ENCODE results near the gene PCNX2. TPM values are rescaled to one million over a fixed set of nuclear protein-coding genes. Genes with fewer than 3 reads are reported as not detected.

The PCNX2 gene
- total and polyA plus RNA-seq, 10 of the 15 experiments (the other 5 are each of a cell fraction or from before 2014, with no cell fraction given): 2.1 to 16.4 (median 8.1) TPM

DNA sequence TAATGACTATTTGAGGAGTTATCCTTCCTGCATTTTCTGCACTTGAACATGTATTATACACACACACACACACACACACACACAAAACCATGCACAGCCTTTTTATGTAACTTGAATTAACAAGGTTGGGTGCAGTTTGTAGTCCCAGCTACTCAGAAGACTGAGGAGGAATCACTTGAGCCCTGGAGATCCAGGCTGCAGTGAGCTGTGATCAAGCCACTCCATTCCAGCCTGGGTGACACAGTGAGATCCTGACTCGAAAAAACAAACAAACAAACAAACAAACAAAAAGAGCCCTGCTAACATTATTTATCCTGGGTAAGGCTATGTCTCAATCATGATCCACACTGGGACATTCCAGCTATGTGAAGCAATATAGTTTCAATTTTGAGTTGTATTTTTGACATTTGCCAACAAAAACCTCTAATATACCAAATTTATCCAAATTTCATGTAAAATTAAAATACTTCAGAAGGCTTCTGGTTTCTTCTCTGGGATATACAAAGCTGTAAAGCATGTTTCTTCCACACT is 188.3 kb downstream of the PCNX2 start:
- FAIRE-seq (no peak), ATAC-seq (no peak), DNase-seq (ENCODE audit: low read depth, low spot score) (no peak)
- Histone ChIP-seq H3K27me3 (replicated peaks in 1 of 2; ENCODE audit: control insufficient read depth in 2 of 2, insufficient read depth in 2 of 2, low read length in 1 of 2) (no peaks in the 10 kb centered on the region), H3K4me3 (no peak overlapping the region), H2AFZ (ENCODE audit: control insufficient read depth, low read depth, low read length) (no peak overlapping the region), H3K27ac (ENCODE audit: control insufficient read depth, insufficient read depth) (no peak overlapping the region), H4K20me1 (ENCODE audit: control insufficient read depth, insufficient read depth) (no peaks in the 10 kb centered on the region), H3K9ac (ENCODE audit: control insufficient read depth, insufficient read depth, low read length) (no peak overlapping the region), H3K9me3 (replicated peaks; ENCODE audit: control insufficient read depth, insufficient read depth, low read length) (no peaks in the 10 kb centered on the region), H3K4me1 (ENCODE audit: control insufficient read depth, insufficient read depth, low read length) (no peaks in the 10 kb centered on the region), H3K4me2 (ENCODE audit: control insufficient read depth, insufficient read depth) (no peak overlapping the region), H3K79me2 (ENCODE audit: control insufficient read depth, insufficient read depth, low read length) (no peaks in the 10 kb centered on the region), H3K36me3 (ENCODE audit: control insufficient read depth in 2 of 2, insufficient read depth in 2 of 2, low read length in 1 of 2) (no peaks in the 10 kb centered on the region)
- POLR2A ChIA-PET: interaction anchor here (0.9 kb wide), 1 partner anchor 140 kb away, joined by 3 read pairs; no protein-coding TSS in a partner anchor
- intact Hi-C loops (cut with micrococcal nuclease; ENCODE audit: unreplicated experiment) (no loop called here), in situ Hi-C loops (cut with MboI) (no loop called here)
- RAD21 ChIA-PET (ENCODE audit: unreplicated experiment): no interaction called here
- CTCF ChIA-PET: no interaction called here
- no TSS peak for BruUV-seq (replicated peaks)
- SMC1A ChIA-PET (ENCODE audit: uncharacterized antibody, unreplicated experiment): no interaction called here
- TF ChIP-seq MTA3 (IDR thresholded peaks at IDR 0.05; ENCODE audit: borderline replicate concordance, low read length) (no peak), ZNF384 (IDR thresholded peaks at IDR 0.05; ENCODE audit: borderline replicate concordance, low read depth, low read length) (no peak), CHD1 (IDR thresholded peaks at IDR 0.05; ENCODE audit: low read depth, low read length) (no peak), ZNF274 (IDR thresholded peaks at IDR 0.05; ENCODE audit: insufficient read depth, insufficient read length) (no peak), HDAC6 (IDR thresholded peaks at IDR 0.05; ENCODE audit: unreplicated experiment) (no peak), CREB1 (IDR thresholded peaks at IDR 0.05; ENCODE audit: low read depth) (no peak), BCL11A (IDR thresholded peaks at IDR 0.05; ENCODE audit: low read depth, low read length) (no peak), BMI1 (IDR thresholded peaks at IDR 0.05; ENCODE audit: borderline replicate concordance) (no peak), ZNF24 (IDR thresholded peaks at IDR 0.05) (no peak), TCF7 (IDR thresholded peaks at IDR 0.05; ENCODE audit: borderline replicate concordance) (no peak), SMARCA5 (IDR thresholded peaks at IDR 0.05) (no peak), RELA (IDR thresholded peaks at IDR 0.05; ENCODE audit: borderline replicate concordance, partially characterized antibody) (no peak), TCF3 (IDR thresholded peaks at IDR 0.05; ENCODE audit: borderline replicate concordance, insufficient read depth, low read depth, low read length) (no peak), POLR2A (IDR thresholded peaks at IDR 0.05; ENCODE audit: low read depth, low read length) (no peak), NR2C2 (IDR thresholded peaks at IDR 0.05; ENCODE audit: borderline replicate concordance, control insufficient read depth, insufficient read length, low read depth) (no peak), RB1 (IDR thresholded peaks at IDR 0.05; ENCODE audit: borderline replicate concordance) (no peak), MXI1 (IDR thresholded peaks at IDR 0.05; ENCODE audit: low read depth, low read length) (no peak), ASH2L (IDR thresholded peaks at IDR 0.05; ENCODE audit: borderline replicate concordance, low read depth) (no peak), TCF12 (IDR thresholded peaks at IDR 0.05; ENCODE audit: low read depth, low read length) (no peak), PAX5 (IDR thresholded peaks at IDR 0.05; ENCODE audit: borderline replicate concordance, low read depth, low read length) (no peak)
- WGBS (ENCODE audit: insufficient coverage, insufficient replicate concordance, low lambda C conversion rate, missing lambda C conversion rate): 44% methylated on average over 1 of the region's 1 CpG

Measured in GM12878 (cell line).